Lung (tissue), 12 donors: ENCODE data around the gene FAM81A. TPM values are rescaled to one million over a fixed set of nuclear protein-coding genes. Genes with fewer than 3 reads are reported as not detected.

Experiments used
- ATAC-seq: fragments of 200-7000 bp; cut with Tn5 transposase; one replicate; pipeline ENCODE4 v1.9.1; 2020; ENCODE audit warnings: moderate number of reproducible peaks; ENCODE audit not compliant: insufficient read depth, low FRiP score
- DNase-seq, 3 donors: peaks; one replicate each; pipeline ENCODE4 v3.0.0-alpha.2; 2013 to 2017
- H3K27ac ChIP-seq, 2 donors: one replicate each; pipeline ENCODE4 v1.5.1; 2013; ENCODE audit warnings: mild to moderate bottlenecking in 2 of 2, moderate library complexity in 2 of 2, control low read depth in 1 of 2, inconsistent platforms in 1 of 2, low read depth in 1 of 2, low read length in 1 of 2
- H3K27me3 ChIP-seq, 3 donors: one replicate each; pipeline ENCODE4 v1.5.1; 2013; ENCODE audit warnings: low read length in 2 of 3; ENCODE audit not compliant: control insufficient read depth in 3 of 3, insufficient read depth in 3 of 3
- H3K36me3 ChIP-seq, 4 donors: one replicate each; pipeline ENCODE4 v1.5.1; 2013; ENCODE audit warnings: low read length in 4 of 4, mild to moderate bottlenecking in 1 of 4, moderate library complexity in 1 of 4; ENCODE audit not compliant: control insufficient read depth in 4 of 4, insufficient read depth in 4 of 4
- H3K4me1 ChIP-seq, 5 donors: one replicate each; pipeline ENCODE4 v1.5.1; 2013; ENCODE audit warnings: low read length in 5 of 5, mild to moderate bottlenecking in 2 of 5, moderate library complexity in 1 of 5; ENCODE audit not compliant: control insufficient read depth in 5 of 5, insufficient read depth in 5 of 5
- H3K4me3 ChIP-seq: one replicate; pipeline ENCODE4 v1.5.1; 2013; ENCODE audit warnings: mild to moderate bottlenecking, control low read depth, moderate library complexity
- H3K9ac ChIP-seq, 2 donors: one replicate each; pipeline ENCODE4 v1.5.1; 2013; ENCODE audit warnings: low read length in 2 of 2, control low read depth in 1 of 2; ENCODE audit not compliant: insufficient read depth in 1 of 2
- H3K9me3 ChIP-seq, 4 donors: one replicate each; pipeline ENCODE4 v1.5.1; 2013; ENCODE audit warnings: low read length in 3 of 4, mild to moderate bottlenecking in 1 of 4, moderate library complexity in 1 of 4; ENCODE audit not compliant: control insufficient read depth in 4 of 4, insufficient read depth in 3 of 4
- CTCF ChIP-seq: IDR thresholded peaks from 2 replicates; pipeline ENCODE4 v1.5.1; 2012; ENCODE audit warnings: mild to moderate bottlenecking; ENCODE audit errors: control extremely low read depth, extremely low read depth
- WGBS, 2 donors: extraction: QIAGEN DNeasy Blood & Tissue Kit; methylation state at CpG; one replicate each; pipeline ENCODE4 v1.1.7; 2013; 5-methylcytosine and 5-hydroxymethylcytosine counted together
- polyA plus RNA-seq, 2 donors: library from polyadenylated mRNA; stranded (reverse); fragments of 200-250 nt; gene quantifications; one replicate each; pipeline ENCODE4 v1.2.1, GENCODE V29; 2013
- total RNA-seq, 2 donors: library from RNA; depleted of rRNA in 1 of 2; stranded (reverse); fragments of >200 nt in 1 of 2; gene quantifications; one replicate each; pipeline ENCODE4 v1.2.1, GENCODE V29; 2014 to 2021
- donor health status: control.
- donor health status: control.
- donor health status: Bipolar disorder and iron deficiency.
- donor health status: healthy.
- donor health status: DM: yes; HTN: yes; CAD: no.

Gene FAM81A
- total and polyA plus RNA-seq, 4 donors = 0.67 to 2.9 (median 1.7) TPM

- Histone ChIP-seq H3K4me3 (no peak overlapping the region), H3K4me1 (no peaks in the 10 kb centered on the region), H3K27me3 (no peaks in the 10 kb centered on the region), H3K9ac (no peak overlapping the region), H3K27ac (no peak overlapping the region), H3K36me3 (no peaks in the 10 kb centered on the region), H3K9me3 (no peaks in the 10 kb centered on the region)
- 36 to 42% methylated on average over 9 of the region's 9 CpGs for WGBS, 2 donors
- DNase-seq (no peak), ATAC-seq (no peak)
- TF ChIP-seq CTCF = no peak
These were observed 105.9 kb downstream of the FAM81A start for GRCh38 chr15:59543721-59544547.

GRCh38 chr15:59545573-59545972, 107.6 kb downstream of the FAM81A start:
- 72 to 82% methylated on average over 8 of the region's 8 CpGs for WGBS, 2 donors
- no peak for ATAC-seq
- no peaks in the 10 kb centered on the region for H3K4me1 ChIP-seq

GRCh38 chr15:59548501-59549226, 110.7 kb downstream of the FAM81A start:
- no peaks in the 10 kb centered on the region for H3K9me3 ChIP-seq
- H3K27ac ChIP-seq = no peak overlapping the region
- no peak overlapping the region for H3K9ac ChIP-seq
- no peaks in the 10 kb centered on the region for H3K27me3 ChIP-seq
- no peaks in the 10 kb centered on the region for H3K36me3 ChIP-seq
- H3K4me1 ChIP-seq = no peaks in the 10 kb centered on the region
- TF ChIP-seq CTCF = no peak
- DNase-seq (no peak), ATAC-seq (no peak)
- 77 to 88% methylated on average over 9 of the region's 9 CpGs for WGBS, 2 donors
- H3K4me3 ChIP-seq = no peak overlapping the region

More at GRCh38 chr15:59545573-59545972, 107.6 kb downstream of the FAM81A start:
- Histone ChIP-seq H3K27ac (no peak overlapping the region), H3K9me3 (no peaks in the 10 kb centered on the region), H3K9ac (no peak overlapping the region), H3K4me3 (no peak overlapping the region), H3K36me3 (no peaks in the 10 kb centered on the region), H3K27me3 (no peaks in the 10 kb centered on the region)
- DNase-seq = no peak
- no peak for TF ChIP-seq CTCF
